Activated CD8-positive, alpha-beta memory T cell treated with anti-CD3 and anti-CD28 coated beads for 4 hours (primary cell): ENCODE measurements around the gene IFT122.
"Not testable (repeated sequence)": the region's sequence is repeated elsewhere in the genome, so short reads cannot be mapped to it uniquely, and the experiment has no call there.

ENCODE experiments used
- DNase-seq, 2 donors: peaks; one replicate each; pipeline ENCODE4 v3.0.0-alpha.2; 2020; ENCODE audit warnings: low read depth in 2 of 2

IFT122 gene

GRCh38 chr3:129498603-129499488, 58.8 kb downstream of the IFT122 start:
- not testable (repeated sequence) for DNase-seq

GRCh38 chr3:129499604-129500333, 59.7 kb downstream of the IFT122 start:
- not testable (repeated sequence) for DNase-seq

DNA sequence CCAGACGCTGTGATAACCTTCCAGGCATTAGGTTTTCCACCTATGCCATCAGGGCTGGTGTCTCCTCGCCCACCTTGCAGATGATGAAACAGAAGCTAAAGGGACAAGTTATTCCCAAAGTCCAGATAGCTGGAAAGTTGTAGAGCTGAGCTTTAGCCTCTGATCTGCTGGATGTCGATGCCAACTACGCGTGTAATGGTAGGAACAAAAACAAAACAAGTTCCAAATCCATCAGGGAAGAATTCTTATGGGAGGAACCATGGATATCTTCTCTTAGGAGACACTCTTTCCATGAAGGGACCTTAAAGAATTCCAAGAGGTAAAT, 60.3 kb downstream of the IFT122 start:
- no peak for DNase-seq

GRCh38 chr3:129501630-129502029, 61.6 kb downstream of the IFT122 start:
- DNase-seq: no peak

GRCh38 chr3:129502641-129503408, 62.8 kb downstream of the IFT122 start:
- DNase-seq: no peak

GRCh38 chr3:129503471-129504291, 63.7 kb downstream of the IFT122 start:
- no peak for DNase-seq

DNA sequence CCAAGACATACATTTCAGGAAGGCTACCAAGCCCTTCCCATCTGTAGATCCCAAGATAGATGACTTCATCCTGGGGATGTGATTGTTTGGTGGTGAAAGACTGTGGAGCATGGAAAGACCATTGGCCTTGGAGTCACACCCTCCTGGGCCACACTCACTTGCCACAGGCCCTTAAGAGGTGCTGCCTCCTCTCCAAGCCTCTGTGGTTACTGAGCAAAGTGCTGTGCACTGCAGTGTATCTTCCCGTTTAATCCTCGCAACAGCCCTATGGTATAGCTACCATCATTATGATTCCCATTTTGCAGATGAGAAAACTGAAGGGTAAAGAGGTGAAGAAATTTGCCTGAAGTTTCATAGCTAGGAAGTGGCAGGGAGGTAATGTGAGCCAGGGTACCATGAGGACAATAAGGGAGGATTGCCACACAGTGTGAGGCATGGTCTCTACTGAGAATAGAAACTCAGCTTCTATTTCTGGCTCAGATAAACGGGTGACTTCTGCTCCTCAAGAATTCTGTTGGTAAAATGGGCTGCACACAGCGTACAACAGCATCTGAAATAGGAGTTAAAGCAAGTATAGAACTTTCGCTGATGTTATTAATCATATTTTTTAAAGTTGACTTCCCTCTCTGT, 64.6 kb downstream of the IFT122 start:
- no peak for DNase-seq

DNA sequence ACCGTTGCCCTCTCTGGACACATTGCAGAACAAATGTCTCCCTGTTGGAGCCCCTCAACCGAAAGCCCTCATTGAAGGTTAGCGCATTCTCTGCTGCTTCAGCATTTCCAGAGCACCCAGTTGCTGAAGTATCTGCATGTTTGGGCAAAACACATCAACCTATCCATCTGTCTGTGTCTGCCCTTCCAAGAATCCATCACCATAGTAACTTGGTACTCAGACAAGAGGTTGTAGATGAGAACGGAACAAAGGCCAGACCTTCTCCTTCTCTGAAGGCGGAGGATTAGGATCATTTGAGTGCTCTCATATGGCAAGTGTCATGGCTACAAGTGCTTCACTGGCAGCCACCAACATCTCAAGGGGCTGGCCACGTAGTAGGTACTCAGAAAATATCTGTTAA, 65.3 kb downstream of the IFT122 start:
- DNase-seq: no peak

- DNase-seq: no peak
Observed at GRCh38 chr3:129506231-129506742, 66.3 kb downstream of the IFT122 start.

GRCh38 chr3:129507181-129507831, 67.3 kb downstream of the IFT122 start:
- DNase-seq: no peak

DNA sequence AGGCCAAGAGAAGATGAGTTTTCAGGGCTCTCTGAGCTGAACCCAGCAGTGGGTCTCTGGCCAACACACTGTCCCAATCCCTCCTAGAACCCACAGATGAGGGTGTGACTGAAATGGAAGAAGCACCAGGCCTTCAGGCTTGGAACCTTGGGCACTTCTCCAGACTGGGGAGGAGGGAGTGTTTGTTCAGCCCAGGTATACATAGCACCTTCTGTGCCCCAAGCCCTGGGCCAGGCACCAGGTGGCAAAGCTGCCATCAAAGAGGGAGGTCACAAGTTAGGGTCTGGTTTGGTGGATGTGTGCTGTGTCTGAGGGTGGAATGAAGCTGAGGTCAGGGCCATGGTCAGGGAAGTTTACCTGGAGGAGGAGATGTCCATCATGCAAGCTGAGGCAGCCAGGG, 72.6 kb downstream of the IFT122 start:
- no peak for DNase-seq

GRCh38 chr3:129513705-129514104, 73.7 kb downstream of the IFT122 start:
- DNase-seq: no peak

DNA sequence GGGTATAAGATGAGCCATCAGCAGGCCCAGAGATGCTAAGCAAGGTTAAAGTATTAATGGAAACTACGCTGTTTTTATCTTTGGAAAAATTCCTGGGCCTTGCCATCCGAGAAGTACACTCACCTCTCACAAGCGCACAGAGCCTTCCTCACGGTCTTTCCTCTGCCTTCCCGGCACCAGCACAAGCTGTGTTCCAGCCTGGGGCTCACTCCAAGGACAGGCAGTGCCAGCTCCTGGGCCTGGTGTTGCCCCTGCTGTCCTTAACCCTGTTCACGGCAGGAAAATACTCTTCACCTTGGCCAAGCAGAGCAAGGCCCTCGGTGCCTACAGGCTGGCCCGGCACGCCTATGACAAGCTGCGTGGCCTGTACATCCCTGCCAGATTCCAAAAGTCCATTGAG, 74.1 kb downstream of the IFT122 start:
- DNase-seq: no peak

GRCh38 chr3:129514563-129514962, 74.5 kb downstream of the IFT122 start:
- DNase-seq: no peak

DNA sequence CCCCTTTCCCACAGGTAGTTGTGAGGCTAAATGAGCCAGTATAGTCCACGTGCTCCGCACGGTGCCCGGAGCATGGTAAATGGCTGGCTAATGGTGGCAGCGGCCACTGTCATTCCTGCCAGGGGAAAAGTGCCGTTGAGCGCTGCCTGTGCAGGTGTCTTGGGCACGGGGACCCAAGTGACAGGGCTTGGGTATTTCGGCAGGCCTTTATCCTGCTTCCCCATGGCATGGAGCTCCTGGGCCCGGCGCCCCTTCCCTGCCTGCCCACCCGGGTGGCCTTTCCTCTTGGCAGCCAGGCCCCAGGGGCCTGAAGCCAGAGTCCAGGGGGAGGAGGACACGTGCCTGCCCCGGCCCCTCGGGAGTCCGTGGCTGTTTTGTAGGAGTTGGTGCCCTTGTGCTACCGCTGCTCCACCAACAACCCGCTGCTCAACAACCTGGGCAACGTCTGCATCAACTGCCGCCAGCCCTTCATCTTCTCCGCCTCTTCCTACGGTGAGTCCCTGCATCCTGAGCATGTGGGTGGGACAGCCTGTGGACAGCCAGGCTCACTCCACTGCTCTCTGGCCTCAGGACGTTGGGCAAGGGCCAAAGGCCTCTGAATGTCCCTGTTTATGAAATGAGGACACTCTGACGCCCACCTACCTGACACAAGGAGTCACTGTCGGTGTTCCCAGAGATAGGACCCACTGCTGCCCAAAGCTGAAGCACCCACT, 75.2 kb downstream of the IFT122 start:
- DNase-seq: not testable (repeated sequence)

DNA sequence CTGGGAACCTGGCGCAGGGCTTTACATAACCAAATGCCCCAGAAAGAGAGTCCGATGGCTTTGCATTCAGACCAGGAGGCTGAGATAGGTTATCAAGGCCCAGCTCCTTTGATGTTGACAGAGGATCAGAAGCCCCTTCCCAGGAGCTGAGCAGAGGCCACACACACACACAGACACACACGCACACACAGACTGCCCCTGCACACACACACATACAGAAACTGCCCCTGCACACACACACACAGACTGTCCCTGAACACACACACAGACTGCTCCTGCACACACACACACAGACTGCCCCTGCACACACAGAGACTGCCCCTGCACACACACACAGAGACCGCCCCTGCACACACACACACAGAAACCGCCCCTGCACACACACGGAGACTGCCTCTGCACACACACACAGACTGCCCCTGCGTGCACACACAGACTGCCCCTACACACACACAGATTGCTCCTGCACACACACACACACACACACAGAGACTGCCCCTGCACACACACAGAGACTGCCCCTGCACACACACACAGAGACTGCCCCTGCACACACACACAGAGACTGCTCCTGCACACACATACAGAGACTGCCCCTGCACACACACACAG, 75.9 kb downstream of the IFT122 start:
- not testable (repeated sequence) for DNase-seq

- DNase-seq: no peak
Observed at GRCh38 chr3:129517516-129517915, 77.5 kb downstream of the IFT122 start.

DNA sequence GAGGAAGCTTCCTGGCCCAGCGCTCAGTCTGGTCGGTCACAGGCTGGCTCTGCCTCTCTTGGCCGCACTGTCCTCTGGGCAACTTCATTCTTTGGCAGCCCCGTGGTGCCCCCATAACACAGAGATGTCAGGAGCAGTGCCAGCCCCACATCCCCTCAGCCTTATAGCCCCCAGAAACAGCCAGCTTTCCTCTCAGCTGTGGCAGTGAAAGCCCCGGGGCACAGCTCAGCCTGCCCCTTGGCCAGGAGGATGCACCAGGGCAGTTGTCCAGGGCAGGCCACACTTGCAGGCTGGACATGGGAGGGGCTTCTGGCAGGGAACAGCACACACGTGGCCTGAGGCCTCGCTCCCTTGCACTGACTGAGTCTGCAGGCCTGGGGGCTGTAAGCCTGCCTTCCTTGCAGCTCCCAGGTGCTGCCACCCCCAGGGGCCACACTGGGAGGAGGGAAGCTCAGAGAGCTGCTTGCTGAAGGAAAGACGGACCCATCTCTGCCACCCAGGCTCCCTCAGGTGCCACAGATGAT, 78.1 kb downstream of the IFT122 start:
- DNase-seq: no peak

DNA sequence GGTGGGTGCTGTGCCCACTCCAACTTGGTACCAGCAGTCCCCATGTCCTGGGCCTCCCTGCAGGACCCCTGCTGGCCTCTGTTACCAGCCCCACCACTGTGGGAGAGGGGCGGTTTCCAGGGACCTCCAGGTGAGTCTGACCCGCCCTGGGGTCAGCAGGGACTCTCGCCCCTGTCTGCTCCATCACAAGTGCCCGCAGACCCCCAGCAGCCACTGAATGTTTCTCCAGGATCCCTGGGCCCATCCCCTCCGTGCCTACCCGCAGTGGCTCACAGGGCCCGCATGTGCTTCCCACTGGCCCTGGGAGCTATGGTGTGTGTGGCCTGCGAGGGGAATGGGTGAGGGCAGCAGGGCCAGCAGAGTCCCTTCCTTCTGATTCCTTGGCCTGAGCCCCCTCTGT, 78.6 kb downstream of the IFT122 start:
- no peak for DNase-seq
